HEK293 (cell line): ENCODE data around the gene TLE3.
A peak's percentile ranks its signal among the peaks of the same experiment; 100 is the strongest.

ENCODE experiments used
- KLF10 ChIP-seq: fragments of 450-650 bp; IDR thresholded peaks from 2 replicates; pipeline ENCODE4 v1.5.1; 2018; ENCODE audit warnings: missing biosample characterization, mild to moderate bottlenecking, missing genetic modification characterization
- KLF8 ChIP-seq: fragments of 450-650 bp; formaldehyde crosslinking; IDR thresholded peaks from 2 replicates; pipeline ENCODE4 v1.5.1; 2016; ENCODE audit warnings: missing biosample characterization, missing genetic modification characterization
- REPIN1 ChIP-seq: fragments of 450-650 bp; formaldehyde crosslinking; IDR thresholded peaks from 2 replicates; pipeline ENCODE4 v1.5.1; 2017; ENCODE audit warnings: missing biosample characterization, missing genetic modification characterization, low read depth
- WT1 ChIP-seq: fragments of 450-650 bp; formaldehyde crosslinking; IDR thresholded peaks from 2 replicates; pipeline ENCODE4 v1.5.1; 2016; ENCODE audit warnings: missing biosample characterization, missing genetic modification characterization
- ZNF138 ChIP-seq: fragments of 450-650 bp; formaldehyde crosslinking; IDR thresholded peaks from 2 replicates; pipeline ENCODE4 v1.5.1; 2016; ENCODE audit warnings: missing biosample characterization, missing genetic modification characterization, borderline replicate concordance
- ZNF211 ChIP-seq: fragments of 450-650 bp; formaldehyde crosslinking; IDR thresholded peaks from 2 replicates; pipeline ENCODE4 v1.5.1; 2016; ENCODE audit warnings: low read depth, missing biosample characterization, missing genetic modification characterization
- ZNF366 ChIP-seq: fragments of 450-650 bp; formaldehyde crosslinking; conservative IDR thresholded peaks from 2 replicates; pipeline ENCODE4 v1.5.1; 2016; ENCODE audit warnings: missing biosample characterization, missing genetic modification characterization
- ZNF426 ChIP-seq: fragments of 450-650 bp; formaldehyde crosslinking; IDR thresholded peaks from 2 replicates; pipeline ENCODE4 v1.5.1; 2017; ENCODE audit warnings: missing biosample characterization, missing genetic modification characterization, mild to moderate bottlenecking, inconsistent platforms, moderate library complexity
- ZNF433 ChIP-seq: fragments of 450-650 bp; formaldehyde crosslinking; IDR thresholded peaks from 2 replicates; pipeline ENCODE4 v1.5.1; 2016; ENCODE audit warnings: missing biosample characterization, missing genetic modification characterization, low read depth
- ZNF501 ChIP-seq: fragments of 450-650 bp; formaldehyde crosslinking; IDR thresholded peaks from 2 replicates; pipeline ENCODE4 v1.5.1; 2016; ENCODE audit warnings: missing biosample characterization, missing genetic modification characterization
- ZNF510 ChIP-seq: fragments of 450-650 bp; formaldehyde crosslinking; IDR thresholded peaks from 2 replicates; pipeline ENCODE4 v1.5.1; 2018; ENCODE audit warnings: mild to moderate bottlenecking, missing genetic modification characterization, missing biosample characterization; ENCODE audit not compliant: insufficient replicate concordance
- ZNF561 ChIP-seq: fragments of 450-650 bp; IDR thresholded peaks from 2 replicates; pipeline ENCODE4 v1.5.1; 2018; ENCODE audit warnings: missing biosample characterization, missing genetic modification characterization, borderline replicate concordance
- ZNF658 ChIP-seq: fragments of 450-650 bp; formaldehyde crosslinking; IDR thresholded peaks from 2 replicates; pipeline ENCODE4; 2016; ENCODE audit warnings: missing biosample characterization, missing genetic modification characterization
- ZNF707 ChIP-seq: fragments of 450-650 bp; formaldehyde crosslinking; IDR thresholded peaks from 2 replicates; pipeline ENCODE4 v1.5.1; 2016; ENCODE audit warnings: missing biosample characterization, missing genetic modification characterization
- ZNF747 ChIP-seq: fragments of 450-650 bp; formaldehyde crosslinking; IDR thresholded peaks from 2 replicates; pipeline ENCODE4 v1.5.1; 2016; ENCODE audit warnings: missing biosample characterization, missing genetic modification characterization
- ZNF768 ChIP-seq: fragments of 450-650 bp; formaldehyde crosslinking; IDR thresholded peaks from 2 replicates; pipeline ENCODE4 v1.5.1; 2018; ENCODE audit warnings: missing biosample characterization, mild to moderate bottlenecking, missing genetic modification characterization
- ZNF785 ChIP-seq: fragments of 450-650 bp; formaldehyde crosslinking; IDR thresholded peaks from 2 replicates; pipeline ENCODE4 v1.5.1; 2016; ENCODE audit warnings: missing biosample characterization, missing genetic modification characterization
- ZNF837 ChIP-seq: fragments of 450-650 bp; formaldehyde crosslinking; IDR thresholded peaks from 2 replicates; pipeline ENCODE4 v1.5.1; 2016; ENCODE audit warnings: missing biosample characterization, missing genetic modification characterization
- TF ChIP-seq, protein P1 (sequence below): fragments of 450-650 bp; IDR thresholded peaks from 2 replicates; pipeline ENCODE4 v1.5.1; 2018; ENCODE audit warnings: missing biosample characterization, missing genetic modification characterization
- TF ChIP-seq, protein P2 (sequence below): fragments of 450-650 bp; formaldehyde crosslinking; IDR thresholded peaks from 2 replicates; pipeline ENCODE4 v1.5.1; 2016; ENCODE audit warnings: missing biosample characterization, missing genetic modification characterization
- TF ChIP-seq, protein P3 (sequence below): fragments of 450-650 bp; formaldehyde crosslinking; IDR thresholded peaks from 2 replicates; pipeline ENCODE4 v1.5.1; 2017; ENCODE audit warnings: missing biosample characterization, missing genetic modification characterization
- TF ChIP-seq, protein P4 (sequence below): fragments of 450-650 bp; formaldehyde crosslinking; IDR thresholded peaks from 2 replicates; pipeline ENCODE4 v1.5.1; 2016; ENCODE audit warnings: missing biosample characterization, missing genetic modification characterization, borderline replicate concordance
- TF ChIP-seq, protein P5 (sequence below): fragments of 450-650 bp; formaldehyde crosslinking; IDR thresholded peaks from 2 replicates; pipeline ENCODE4 v1.5.1; 2016; ENCODE audit warnings: missing biosample characterization, missing genetic modification characterization
- TF ChIP-seq, protein P6 (sequence below): fragments of 450-650 bp; formaldehyde crosslinking; conservative IDR thresholded peaks from 2 replicates; pipeline ENCODE4 v1.5.1; 2016; ENCODE audit warnings: low read depth, missing biosample characterization, missing genetic modification characterization

The TLE3 gene

DNA sequence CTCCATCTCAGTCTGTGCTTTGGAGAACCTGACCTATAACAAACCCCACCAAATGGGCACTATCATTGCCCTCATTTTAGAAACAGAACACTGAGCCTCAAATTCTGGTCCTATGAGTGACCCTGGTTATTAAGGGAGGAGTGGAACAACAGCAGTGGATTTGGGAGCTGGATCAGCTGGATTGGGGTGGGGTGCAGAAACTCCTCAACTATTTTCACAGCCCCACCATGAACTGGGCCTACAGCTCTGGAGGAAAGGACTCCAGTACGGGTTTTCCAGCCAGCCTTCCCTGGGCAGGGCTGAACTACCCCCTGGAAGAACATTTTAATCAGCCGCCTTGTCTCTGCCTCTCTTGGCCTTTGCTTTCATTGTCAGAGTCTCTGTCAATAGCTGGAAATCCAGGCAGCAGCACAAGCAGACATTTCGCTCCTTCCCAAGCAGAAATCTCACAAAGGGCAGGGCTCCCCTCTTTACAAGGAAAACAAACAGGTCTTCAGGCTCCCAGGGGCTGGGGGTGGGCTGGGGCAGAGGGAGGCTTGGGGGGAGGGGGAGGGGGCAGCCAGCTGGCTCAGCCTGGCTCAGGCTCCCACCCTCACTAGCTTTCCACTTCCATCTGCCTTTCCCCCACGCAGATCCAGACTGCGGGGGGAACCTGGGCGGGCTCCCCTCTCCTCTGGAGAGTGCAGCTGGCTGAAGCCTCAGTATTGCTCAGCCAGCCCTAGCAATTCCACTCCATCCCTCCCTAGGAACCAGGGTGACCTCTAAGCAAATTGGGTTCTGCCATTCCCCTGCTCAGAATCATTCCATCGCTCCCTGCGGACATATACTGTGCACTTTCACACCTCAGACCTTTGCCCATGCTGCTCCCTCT lies 13.7 kb upstream of the TLE3 start (continued):
- TF ChIP-seq ZNF426, result no peak
- TF ChIP-seq ZNF768 (tag by site-specific recombination), result 0 out of 2 replicates have a peak, but pooled peaks have one; percentile 15
- no peak for TF ChIP-seq REPIN1 (tag by site-specific recombination)
- no peak for TF ChIP-seq ZNF837
- no peak for TF ChIP-seq ZNF138 (tag by site-specific recombination)
- peak; percentile 51; the same call in 1 of the 2 replicates for TF ChIP-seq ZNF501 (tag by site-specific recombination)
- TF ChIP-seq, protein P1, sequence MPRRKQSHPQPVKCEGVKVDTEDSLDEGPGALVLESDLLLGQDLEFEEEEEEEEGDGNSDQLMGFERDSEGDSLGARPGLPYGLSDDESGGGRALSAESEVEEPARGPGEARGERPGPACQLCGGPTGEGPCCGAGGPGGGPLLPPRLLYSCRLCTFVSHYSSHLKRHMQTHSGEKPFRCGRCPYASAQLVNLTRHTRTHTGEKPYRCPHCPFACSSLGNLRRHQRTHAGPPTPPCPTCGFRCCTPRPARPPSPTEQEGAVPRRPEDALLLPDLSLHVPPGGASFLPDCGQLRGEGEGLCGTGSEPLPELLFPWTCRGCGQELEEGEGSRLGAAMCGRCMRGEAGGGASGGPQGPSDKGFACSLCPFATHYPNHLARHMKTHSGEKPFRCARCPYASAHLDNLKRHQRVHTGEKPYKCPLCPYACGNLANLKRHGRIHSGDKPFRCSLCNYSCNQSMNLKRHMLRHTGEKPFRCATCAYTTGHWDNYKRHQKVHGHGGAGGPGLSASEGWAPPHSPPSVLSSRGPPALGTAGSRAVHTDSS (tag by site-specific recombination), result no peak
- no peak for TF ChIP-seq ZNF747 (tag by site-specific recombination)
- peak; percentile 42 for TF ChIP-seq WT1
- TF ChIP-seq KLF8, result peak; percentile 79
- TF ChIP-seq, protein P2, sequence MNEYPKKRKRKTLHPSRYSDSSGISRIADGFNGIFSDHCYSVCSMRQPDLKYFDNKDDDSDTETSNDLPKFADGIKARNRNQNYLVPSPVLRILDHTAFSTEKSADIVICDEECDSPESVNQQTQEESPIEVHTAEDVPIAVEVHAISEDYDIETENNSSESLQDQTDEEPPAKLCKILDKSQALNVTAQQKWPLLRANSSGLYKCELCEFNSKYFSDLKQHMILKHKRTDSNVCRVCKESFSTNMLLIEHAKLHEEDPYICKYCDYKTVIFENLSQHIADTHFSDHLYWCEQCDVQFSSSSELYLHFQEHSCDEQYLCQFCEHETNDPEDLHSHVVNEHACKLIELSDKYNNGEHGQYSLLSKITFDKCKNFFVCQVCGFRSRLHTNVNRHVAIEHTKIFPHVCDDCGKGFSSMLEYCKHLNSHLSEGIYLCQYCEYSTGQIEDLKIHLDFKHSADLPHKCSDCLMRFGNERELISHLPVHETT (tag by site-specific recombination), result no peak
- TF ChIP-seq, protein P3, sequence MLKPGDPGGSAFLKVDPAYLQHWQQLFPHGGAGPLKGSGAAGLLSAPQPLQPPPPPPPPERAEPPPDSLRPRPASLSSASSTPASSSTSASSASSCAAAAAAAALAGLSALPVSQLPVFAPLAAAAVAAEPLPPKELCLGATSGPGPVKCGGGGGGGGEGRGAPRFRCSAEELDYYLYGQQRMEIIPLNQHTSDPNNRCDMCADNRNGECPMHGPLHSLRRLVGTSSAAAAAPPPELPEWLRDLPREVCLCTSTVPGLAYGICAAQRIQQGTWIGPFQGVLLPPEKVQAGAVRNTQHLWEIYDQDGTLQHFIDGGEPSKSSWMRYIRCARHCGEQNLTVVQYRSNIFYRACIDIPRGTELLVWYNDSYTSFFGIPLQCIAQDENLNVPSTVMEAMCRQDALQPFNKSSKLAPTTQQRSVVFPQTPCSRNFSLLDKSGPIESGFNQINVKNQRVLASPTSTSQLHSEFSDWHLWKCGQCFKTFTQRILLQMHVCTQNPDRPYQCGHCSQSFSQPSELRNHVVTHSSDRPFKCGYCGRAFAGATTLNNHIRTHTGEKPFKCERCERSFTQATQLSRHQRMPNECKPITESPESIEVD (tag by site-specific recombination), result 0 out of 2 replicates have a peak, but pooled peaks have one; percentile 29
- TF ChIP-seq ZNF785 (tag by site-specific recombination), result no peak
- peak; percentile 92 for TF ChIP-seq ZNF561 (tag by site-specific recombination)
- TF ChIP-seq ZNF433, result no peak
- TF ChIP-seq, protein P4, sequence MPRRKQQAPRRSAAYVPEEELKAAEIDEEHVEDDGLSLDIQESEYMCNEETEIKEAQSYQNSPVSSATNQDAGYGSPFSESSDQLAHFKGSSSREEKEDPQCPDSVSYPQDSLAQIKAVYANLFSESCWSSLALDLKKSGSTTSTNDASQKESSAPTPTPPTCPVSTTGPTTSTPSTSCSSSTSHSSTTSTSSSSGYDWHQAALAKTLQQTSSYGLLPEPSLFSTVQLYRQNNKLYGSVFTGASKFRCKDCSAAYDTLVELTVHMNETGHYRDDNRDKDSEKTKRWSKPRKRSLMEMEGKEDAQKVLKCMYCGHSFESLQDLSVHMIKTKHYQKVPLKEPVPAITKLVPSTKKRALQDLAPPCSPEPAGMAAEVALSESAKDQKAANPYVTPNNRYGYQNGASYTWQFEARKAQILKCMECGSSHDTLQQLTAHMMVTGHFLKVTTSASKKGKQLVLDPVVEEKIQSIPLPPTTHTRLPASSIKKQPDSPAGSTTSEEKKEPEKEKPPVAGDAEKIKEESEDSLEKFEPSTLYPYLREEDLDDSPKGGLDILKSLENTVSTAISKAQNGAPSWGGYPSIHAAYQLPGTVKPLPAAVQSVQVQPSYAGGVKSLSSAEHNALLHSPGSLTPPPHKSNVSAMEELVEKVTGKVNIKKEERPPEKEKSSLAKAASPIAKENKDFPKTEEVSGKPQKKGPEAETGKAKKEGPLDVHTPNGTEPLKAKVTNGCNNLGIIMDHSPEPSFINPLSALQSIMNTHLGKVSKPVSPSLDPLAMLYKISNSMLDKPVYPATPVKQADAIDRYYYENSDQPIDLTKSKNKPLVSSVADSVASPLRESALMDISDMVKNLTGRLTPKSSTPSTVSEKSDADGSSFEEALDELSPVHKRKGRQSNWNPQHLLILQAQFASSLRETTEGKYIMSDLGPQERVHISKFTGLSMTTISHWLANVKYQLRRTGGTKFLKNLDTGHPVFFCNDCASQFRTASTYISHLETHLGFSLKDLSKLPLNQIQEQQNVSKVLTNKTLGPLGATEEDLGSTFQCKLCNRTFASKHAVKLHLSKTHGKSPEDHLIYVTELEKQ, result no peak
- no peak for TF ChIP-seq ZNF707
- TF ChIP-seq ZNF658 (tag by site-specific recombination), result no peak
- TF ChIP-seq ZNF366, result no peak
- TF ChIP-seq ZNF510 (tag by site-specific recombination), result no peak
- TF ChIP-seq, protein P5, sequence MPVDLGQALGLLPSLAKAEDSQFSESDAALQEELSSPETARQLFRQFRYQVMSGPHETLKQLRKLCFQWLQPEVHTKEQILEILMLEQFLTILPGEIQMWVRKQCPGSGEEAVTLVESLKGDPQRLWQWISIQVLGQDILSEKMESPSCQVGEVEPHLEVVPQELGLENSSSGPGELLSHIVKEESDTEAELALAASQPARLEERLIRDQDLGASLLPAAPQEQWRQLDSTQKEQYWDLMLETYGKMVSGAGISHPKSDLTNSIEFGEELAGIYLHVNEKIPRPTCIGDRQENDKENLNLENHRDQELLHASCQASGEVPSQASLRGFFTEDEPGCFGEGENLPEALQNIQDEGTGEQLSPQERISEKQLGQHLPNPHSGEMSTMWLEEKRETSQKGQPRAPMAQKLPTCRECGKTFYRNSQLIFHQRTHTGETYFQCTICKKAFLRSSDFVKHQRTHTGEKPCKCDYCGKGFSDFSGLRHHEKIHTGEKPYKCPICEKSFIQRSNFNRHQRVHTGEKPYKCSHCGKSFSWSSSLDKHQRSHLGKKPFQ, result 0 out of 2 replicates have a peak, but pooled peaks have one; percentile 32
- TF ChIP-seq KLF10 (tag by site-specific recombination), result peak; percentile 83
- TF ChIP-seq, protein P6, sequence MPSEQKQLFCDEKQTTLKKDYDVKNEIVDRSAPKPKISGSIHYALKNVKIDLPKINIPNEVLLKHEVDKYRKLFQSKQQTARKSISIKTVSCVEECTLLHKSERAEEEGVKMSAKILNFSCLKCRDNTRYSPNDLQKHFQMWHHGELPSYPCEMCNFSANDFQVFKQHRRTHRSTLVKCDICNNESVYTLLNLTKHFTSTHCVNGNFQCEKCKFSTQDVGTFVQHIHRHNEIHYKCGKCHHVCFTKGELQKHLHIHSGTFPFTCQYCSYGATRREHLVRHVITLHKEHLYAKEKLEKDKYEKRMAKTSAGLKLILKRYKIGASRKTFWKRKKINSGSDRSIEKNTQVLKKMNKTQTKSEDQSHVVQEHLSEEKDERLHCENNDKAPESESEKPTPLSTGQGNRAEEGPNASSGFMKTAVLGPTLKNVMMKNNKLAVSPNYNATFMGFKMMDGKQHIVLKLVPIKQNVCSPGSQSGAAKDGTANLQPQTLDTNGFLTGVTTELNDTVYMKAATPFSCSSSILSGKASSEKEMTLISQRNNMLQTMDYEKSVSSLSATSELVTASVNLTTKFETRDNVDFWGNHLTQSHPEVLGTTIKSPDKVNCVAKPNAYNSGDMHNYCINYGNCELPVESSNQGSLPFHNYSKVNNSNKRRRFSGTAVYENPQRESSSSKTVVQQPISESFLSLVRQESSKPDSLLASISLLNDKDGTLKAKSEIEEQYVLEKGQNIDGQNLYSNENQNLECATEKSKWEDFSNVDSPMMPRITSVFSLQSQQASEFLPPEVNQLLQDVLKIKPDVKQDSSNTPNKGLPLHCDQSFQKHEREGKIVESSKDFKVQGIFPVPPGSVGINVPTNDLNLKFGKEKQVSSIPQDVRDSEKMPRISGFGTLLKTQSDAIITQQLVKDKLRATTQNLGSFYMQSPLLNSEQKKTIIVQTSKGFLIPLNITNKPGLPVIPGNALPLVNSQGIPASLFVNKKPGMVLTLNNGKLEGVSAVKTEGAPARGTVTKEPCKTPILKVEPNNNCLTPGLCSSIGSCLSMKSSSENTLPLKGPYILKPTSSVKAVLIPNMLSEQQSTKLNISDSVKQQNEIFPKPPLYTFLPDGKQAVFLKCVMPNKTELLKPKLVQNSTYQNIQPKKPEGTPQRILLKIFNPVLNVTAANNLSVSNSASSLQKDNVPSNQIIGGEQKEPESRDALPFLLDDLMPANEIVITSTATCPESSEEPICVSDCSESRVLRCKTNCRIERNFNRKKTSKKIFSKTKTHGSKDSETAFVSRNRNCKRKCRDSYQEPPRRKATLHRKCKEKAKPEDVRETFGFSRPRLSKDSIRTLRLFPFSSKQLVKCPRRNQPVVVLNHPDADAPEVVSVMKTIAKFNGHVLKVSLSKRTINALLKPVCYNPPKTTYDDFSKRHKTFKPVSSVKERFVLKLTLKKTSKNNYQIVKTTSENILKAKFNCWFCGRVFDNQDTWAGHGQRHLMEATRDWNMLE (tag by site-specific recombination), result peak; percentile 43; the same call in 1 of the 2 replicates
- TF ChIP-seq ZNF211, result no peak
